A549 (cell line): ENCODE data around the gene CFAP58. TPM values are rescaled to one million over a fixed set of nuclear protein-coding genes. Genes with fewer than 3 reads are reported as not detected.

Experiments used
- ATAC-seq, 2 experiments: fragments of 200-7000 bp in 1 of 2; fragments of >200 bp in 1 of 2; cut with Nextera tagmentation in 1 of 2; cut with Tn5 transposase in 1 of 2; 3 replicates each; pipeline versions ENCODE4 v1.8.0 to v1.9.1; 2018 to 2020; ENCODE audit warnings: mild to moderate bottlenecking in 1 of 2, moderate library complexity in 1 of 2
- CTCF ChIA-PET: fragments of 300-600 bp; sonication (Branson Sonifier 250); formaldehyde crosslinking; extraction: SDS; loops from one replicate; lab custom pipeline; 2021; ENCODE audit warnings: antibody characterized with exemption, inconsistent platforms; lab: Yijun Ruan, JAX
- POLR2A ChIA-PET: fragments of 350-600 bp; formaldehyde crosslinking; extraction: SDS; loops from one replicate; lab custom pipeline; 2021; ENCODE audit warnings: antibody characterized with exemption, inconsistent platforms; lab: Yijun Ruan, JAX
- DNase-seq, 2 experiments: peaks; one replicate each; pipeline versions ENCODE4 v3.0.0 to v3.0.0-alpha.2; 2011 to 2016; ENCODE audit warnings: low read depth in 1 of 2, low spot score in 1 of 2
- FAIRE-seq: peaks from 2 replicates; lab custom pipeline; 2011; peaks lifted over from hg19 to GRCh38; lab: Jason Lieb, UNC
- H3K27ac ChIP-seq, 2 experiments: fragments of >200 bp; sonication (Bioruptor Twin); formaldehyde crosslinking; 3 replicates each; pipeline ENCODE4 v1.5.1; 2016 to 2017
- H3K4me1 ChIP-seq: fragments of >200 bp; sonication (Bioruptor Twin); formaldehyde crosslinking; 3 replicates; pipeline ENCODE4 v1.6.1; 2016
- H3K4me2 ChIP-seq: fragments of >200 bp; sonication (Bioruptor Twin); formaldehyde crosslinking; 3 replicates; pipeline ENCODE4 v1.6.1; 2016
- H3K4me3 ChIP-seq: fragments of >200 bp; sonication (Bioruptor Twin); formaldehyde crosslinking; 3 replicates; pipeline ENCODE4 v1.5.1; 2016
- H3K9me3 ChIP-seq: fragments of >200 bp; sonication (Bioruptor Twin); formaldehyde crosslinking; 3 replicates; pipeline ENCODE4 v1.6.1; 2016
- BHLHE40 ChIP-seq: IDR thresholded peaks from 2 replicates; pipeline ENCODE4 v1.6.1; 2012; ENCODE audit warnings: low read depth, low read length, inconsistent platforms
- CEBPB ChIP-seq, 2 experiments: fragments of >200 bp in 1 of 2; sonication (Bioruptor Twin) in 1 of 2; formaldehyde crosslinking in 1 of 2; IDR thresholded peaks; 2 replicates each; pipeline ENCODE4 v1.6.1; 2012 to 2016
- CHD2 ChIP-seq: fragments of 150-350 bp; IDR thresholded peaks from 2 replicates; pipeline ENCODE4 v1.6.1; 2014; ENCODE audit warnings: low read length; ENCODE audit not compliant: partially characterized antibody
- CHD4 ChIP-seq: fragments of 200-600 bp; sonication (generic); IDR thresholded peaks from 2 replicates; pipeline ENCODE4 v1.6.1; 2016; ENCODE audit warnings: antibody characterized with exemption, mild to moderate bottlenecking, borderline replicate concordance
- EHMT2 ChIP-seq: fragments of 200-600 bp; sonication (generic); IDR thresholded peaks from 2 replicates; pipeline ENCODE4 v1.6.1; 2016; ENCODE audit warnings: antibody characterized with exemption, low read depth, mild to moderate bottlenecking, moderate library complexity
- EP300 ChIP-seq, 2 experiments: fragments of >200 bp; sonication (Bioruptor Twin); formaldehyde crosslinking; IDR thresholded peaks; 2 replicates in 1 of 2; 3 replicates in 1 of 2; pipeline ENCODE4 v1.6.1; 2016 to 2017
- FOSL2 ChIP-seq, 2 experiments: fragments of 450-650 bp in 1 of 2; fragments of >200 bp in 1 of 2; sonication (Bioruptor Twin) in 1 of 2; formaldehyde crosslinking; IDR thresholded peaks; 2 replicates each; pipeline versions ENCODE4 v1.5.0 to v1.6.1; 2016 to 2020; ENCODE audit warnings: mild to moderate bottlenecking in 1 of 2, moderate library complexity in 1 of 2
- HEYL ChIP-seq: fragments of 250-450 bp; sonication (Bioruptor Pico); IDR thresholded peaks from 2 replicates; pipeline ENCODE4 v1.8.0; 2021; ENCODE audit warnings: mild to moderate bottlenecking, moderate library complexity
- HOXA7 ChIP-seq: fragments of 250-450 bp; sonication (Bioruptor Pico); IDR thresholded peaks from 2 replicates; pipeline ENCODE4 v1.5.0; 2020; ENCODE audit warnings: mild to moderate bottlenecking, moderate library complexity
- HOXB13 ChIP-seq: fragments of 250-450 bp; sonication (Bioruptor Pico); IDR thresholded peaks from 2 replicates; pipeline ENCODE4 v1.5.0; 2020; ENCODE audit warnings: low read depth, mild to moderate bottlenecking, moderate library complexity
- KDM1A ChIP-seq: fragments of 200-600 bp; sonication (generic); IDR thresholded peaks from 2 replicates; pipeline ENCODE4 v1.6.1; 2016; ENCODE audit warnings: low read depth, mild to moderate bottlenecking
- MAFK ChIP-seq: fragments of 450-650 bp; IDR thresholded peaks from 2 replicates; pipeline ENCODE4 v1.6.1; 2014; ENCODE audit not compliant: partially characterized antibody
- MAZ ChIP-seq: fragments of 150-350 bp; IDR thresholded peaks from 2 replicates; pipeline ENCODE4 v1.6.1; 2014; ENCODE audit warnings: antibody characterized with exemption, low read depth, low read length, borderline replicate concordance
- NR3C1 ChIP-seq: fragments of >200 bp; sonication (Bioruptor Twin); formaldehyde crosslinking; IDR thresholded peaks from 3 replicates; pipeline ENCODE4 v1.6.1; 2017
- PBX3 ChIP-seq: IDR thresholded peaks from 2 replicates; pipeline ENCODE4 v1.6.1; 2012
- PHF8 ChIP-seq: fragments of 200-600 bp; sonication (generic); IDR thresholded peaks from 2 replicates; pipeline ENCODE4 v1.6.1; 2016; ENCODE audit warnings: low read depth, mild to moderate bottlenecking, antibody characterized with exemption, moderate library complexity, borderline replicate concordance
- POLR2AphosphoS2 ChIP-seq: conservative IDR thresholded peaks from 2 replicates; pipeline ENCODE4 v1.6.1; 2012; ENCODE audit warnings: low read length, improper control_type of control experiment, inconsistent platforms
- RAD21 ChIP-seq, 2 experiments: fragments of >200 bp in 1 of 2; sonication (Bioruptor Twin) in 1 of 2; formaldehyde crosslinking in 1 of 2; IDR thresholded peaks in 1 of 2; conservative IDR thresholded peaks in 1 of 2; 2 replicates in 1 of 2; 3 replicates in 1 of 2; pipeline ENCODE4 v1.6.1; 2012 to 2018; ENCODE audit warnings: inconsistent platforms in 1 of 2
- RCOR1 ChIP-seq: fragments of 150-350 bp; IDR thresholded peaks from 2 replicates; pipeline ENCODE4 v1.6.1; 2014; ENCODE audit warnings: antibody characterized with exemption, low read length, low read depth
- REST ChIP-seq: fragments of 200-600 bp; sonication (generic); IDR thresholded peaks from 2 replicates; pipeline ENCODE4 v1.6.1; 2016; ENCODE audit warnings: antibody characterized with exemption, mild to moderate bottlenecking, moderate library complexity
- RFX5 ChIP-seq: fragments of 450-650 bp; IDR thresholded peaks from 2 replicates; pipeline ENCODE4 v1.7.1; 2014; ENCODE audit warnings: antibody characterized with exemption, mild to moderate bottlenecking, moderate library complexity
- RNF2 ChIP-seq: fragments of 200-600 bp; sonication (generic); IDR thresholded peaks from 2 replicates; pipeline ENCODE4 v1.6.1; 2016; ENCODE audit warnings: low read depth, mild to moderate bottlenecking, antibody characterized with exemption, moderate library complexity, borderline replicate concordance
- ZC3H11A ChIP-seq: fragments of 450-650 bp; IDR thresholded peaks from 2 replicates; pipeline ENCODE4 v1.6.1; 2014; ENCODE audit warnings: antibody characterized with exemption, mild to moderate bottlenecking
- ZNF302 ChIP-seq: fragments of 250-450 bp; sonication (Bioruptor Pico); IDR thresholded peaks from 2 replicates; pipeline ENCODE4 v1.9.0; 2021; ENCODE audit warnings: inconsistent platforms, mild to moderate bottlenecking, moderate library complexity
- ZSCAN20 ChIP-seq: fragments of 250-450 bp; sonication (Bioruptor Pico); IDR thresholded peaks from 2 replicates; pipeline ENCODE4 v1.8.0; 2022; ENCODE audit warnings: mild to moderate bottlenecking, moderate library complexity
- WGBS: methylation state at CpG from one replicate; pipeline ENCODE4 v1.1.6; 2017; ENCODE audit errors: missing lambda C conversion rate; 5-methylcytosine and 5-hydroxymethylcytosine counted together
- polyA plus RNA-seq, 4 experiments: library from polyadenylated mRNA; depleted of rRNA in 3 of 4; stranded (reverse); fragments of >200 nt; fragmentation: RNase III in 1 of 4; extraction: RNeasy Plus Mini Kit Qiagen cat#74134 plus additional on column Dnase treatment in 1 of 4; gene quantifications; 2 replicates in 3 of 4; 3 replicates in 1 of 4; pipeline ENCODE4 v1.2.3, GENCODE V29; 2011 to 2017

CFAP58 gene
- polyA plus RNA-seq, 2 of the 4 experiments (the other 2 are of a cell fraction) = 0.22 to 0.25 TPM

GRCh38 chr10:104450490-104450889 is 96.9 kb downstream of the CFAP58 start:
- DNase-seq = no peak
- ChIA-PET POLR2A (no interaction called here), CTCF (no interaction called here)
- FAIRE-seq = no peak
- Histone ChIP-seq H3K4me3 (no peak overlapping the region), H3K9me3 (no peaks in the 10 kb centered on the region), H3K4me1 (no peaks in the 10 kb centered on the region), H3K4me2 (no peak overlapping the region), H3K27ac (no peak overlapping the region)
- no peak for TF ChIP-seq PHF8
- TF ChIP-seq ZC3H11A = peak; percentile 61
- ATAC-seq = no peak

- TF ChIP-seq POLR2AphosphoS2 = no peak
- no peak for TF ChIP-seq RAD21 (conservative IDR thresholded peaks at IDR 0.05 in 1 of 2, IDR thresholded peaks at IDR 0.05 in 1 of 2)
- TF ChIP-seq HOXB13 (CRISPR knock-in tag) = no peak
- TF ChIP-seq HEYL (CRISPR knock-in tag) = no peak
- TF ChIP-seq FOSL2 (IDR thresholded peaks at IDR 0.05) = no peak
- no peak for TF ChIP-seq FOSL2 (CRISPR knock-in tag; IDR thresholded peaks at IDR 0.05)
- TF ChIP-seq CEBPB (IDR thresholded peaks at IDR 0.05) = no peak
- TF ChIP-seq KDM1A = no peak
- no peak for TF ChIP-seq EP300 (IDR thresholded peaks at IDR 0.05)
- TF ChIP-seq MAZ = no peak
- no peak for TF ChIP-seq ZNF302
- TF ChIP-seq EHMT2 = no peak
- TF ChIP-seq RCOR1 = no peak
- no peak for TF ChIP-seq ZSCAN20 (CRISPR knock-in tag)
- TF ChIP-seq HOXA7 (CRISPR knock-in tag) = no peak
- TF ChIP-seq PBX3 = no peak
- DNase-seq (no peak), FAIRE-seq (no peak), ATAC-seq (no peak)
- WGBS = 24% methylated on average over 5 of the region's 5 CpGs
- ChIA-PET CTCF (no interaction called here), POLR2A (no interaction called here)
- Histone ChIP-seq H3K9me3 (no peaks in the 10 kb centered on the region), H3K4me1 (no peaks in the 10 kb centered on the region), H3K4me3 (no peak overlapping the region), H3K27ac (no peak overlapping the region), H3K4me2 (no peak overlapping the region)
Observed at GRCh38 chr10:104450954-104451353, 97.3 kb downstream of the CFAP58 start.

GRCh38 chr10:104452977-104453376 is 99.3 kb downstream of the CFAP58 start:
- no peak for TF ChIP-seq MAFK
- TF ChIP-seq RAD21 (conservative IDR thresholded peaks at IDR 0.05 in 1 of 2, IDR thresholded peaks at IDR 0.05 in 1 of 2) = no peak
- WGBS = 27% methylated on average over 3 of the region's 3 CpGs
- FAIRE-seq = no peak
- ChIA-PET CTCF (interaction anchor here (0.8 to 1.2 kb wide), 2 partner anchors 9 to 170 kb away, joined by 3 read pairs; no protein-coding TSS in a partner anchor), POLR2A (no interaction called here)
- DNase-seq = no peak
- Histone ChIP-seq H3K4me2 (no peak overlapping the region), H3K4me1 (no peaks in the 10 kb centered on the region), H3K9me3 (no peaks in the 10 kb centered on the region), H3K4me3 (no peak overlapping the region), H3K27ac (no peak overlapping the region)
- no peak for ATAC-seq

- POLR2A ChIA-PET = no interaction called here
Observed at GRCh38 chr10:104456802-104457542, 103.3 kb downstream of the CFAP58 start.

More at GRCh38 chr10:104456802-104457542, 103.3 kb downstream of the CFAP58 start:
- no peak overlapping the region for H3K27ac ChIP-seq
- 21% methylated on average over 8 of the region's 8 CpGs for WGBS
- ATAC-seq (no peak), DNase-seq (no peak), FAIRE-seq (no peak)
- H3K9me3 ChIP-seq = no peaks in the 10 kb centered on the region
- CTCF ChIA-PET = interaction anchor here (0.6 kb wide), 2 partner anchors 81 to 186 kb away, joined by 3 to 6 read pairs; no protein-coding TSS in a partner anchor
- no peaks in the 10 kb centered on the region for H3K4me1 ChIP-seq
- H3K4me2 ChIP-seq = no peak overlapping the region
- H3K4me3 ChIP-seq = no peak overlapping the region
- TF ChIP-seq NR3C1 (no peak), MAFK (no peak), ZNF302 (no peak), REST (no peak), EP300 (IDR thresholded peaks at IDR 0.05) (no peak), RCOR1 (no peak), ZC3H11A (no peak), RNF2 (no peak), CHD4 (no peak), HOXB13 (CRISPR knock-in tag) (no peak), CHD2 (no peak), RFX5 (no peak), ZSCAN20 (CRISPR knock-in tag) (no peak), BHLHE40 (no peak)
